Astrocyte (in vitro differentiated cells and primary cell): ENCODE results near the gene UBE2M. TPM values are rescaled to one million over a fixed set of nuclear protein-coding genes. Genes with fewer than 3 reads are reported as not detected.

Experiments used
- DNase-seq: peaks from one replicate; pipeline ENCODE4 v3.0.0-alpha.2; 2010; ENCODE audit warnings: low read depth
- FAIRE-seq: peaks from 2 replicates; lab custom pipeline; 2011; peaks lifted over from hg19 to GRCh38; lab: Jason Lieb, UNC
- H2AFZ ChIP-seq: 2 replicates; pipeline ENCODE4 v1.6.0; 2012; ENCODE audit warnings: low read depth, low read length, inconsistent platforms
- H3K27ac ChIP-seq: 2 replicates; pipeline ENCODE4 v1.5.1; 2011; ENCODE audit warnings: low read depth, low read length, inconsistent platforms
- H3K27me3 ChIP-seq: 2 replicates; pipeline ENCODE4 v1.6.0; 2011; ENCODE audit warnings: low read length, inconsistent platforms; ENCODE audit not compliant: insufficient read depth
- H3K36me3 ChIP-seq: 2 replicates; pipeline ENCODE4 v1.5.1; 2011; ENCODE audit warnings: low read length, inconsistent platforms; ENCODE audit not compliant: insufficient read depth
- H3K4me1 ChIP-seq: 2 replicates; pipeline ENCODE4 v1.5.1; 2011; ENCODE audit warnings: low read length, inconsistent platforms; ENCODE audit not compliant: insufficient read depth
- H3K4me2 ChIP-seq: 2 replicates; pipeline ENCODE4 v1.6.0; 2012; ENCODE audit warnings: low read length, inconsistent platforms
- H3K4me3 ChIP-seq: 2 replicates; pipeline ENCODE4 v1.5.1; 2011; ENCODE audit warnings: low read depth, mild to moderate bottlenecking, low read length, inconsistent platforms; ENCODE audit not compliant: insufficient read depth
- H3K79me2 ChIP-seq: 2 replicates; pipeline ENCODE4 v1.6.0; 2012; ENCODE audit warnings: mild to moderate bottlenecking, low read length, inconsistent platforms; ENCODE audit not compliant: insufficient read depth
- H3K9ac ChIP-seq: 2 replicates; pipeline ENCODE4 v1.6.0; 2012; ENCODE audit warnings: mild to moderate bottlenecking, low read length, inconsistent platforms
- H3K9me3 ChIP-seq: 2 replicates; pipeline ENCODE4 v1.5.1; 2012; ENCODE audit warnings: low read depth, mild to moderate bottlenecking, low read length, inconsistent platforms; ENCODE audit not compliant: insufficient read depth
- H4K20me1 ChIP-seq: 2 replicates; pipeline ENCODE4 v1.6.0; 2012; ENCODE audit warnings: low read length, inconsistent platforms; ENCODE audit not compliant: insufficient read depth
- H3K27ac Mint-ChIP-seq: one replicate; pipeline ENCODE4 v1.8.0; 2021; ENCODE audit warnings: mild to moderate bottlenecking, mixed read lengths; ENCODE audit not compliant: unreplicated experiment
- H3K27me3 Mint-ChIP-seq: one replicate; pipeline ENCODE4 v1.8.0; 2021; ENCODE audit warnings: low read depth, mixed read lengths; ENCODE audit not compliant: unreplicated experiment
- H3K36me3 Mint-ChIP-seq: one replicate; pipeline ENCODE4 v1.8.0; 2021; ENCODE audit warnings: low read depth, mixed read lengths; ENCODE audit not compliant: unreplicated experiment
- H3K4me1 Mint-ChIP-seq: one replicate; pipeline ENCODE4 v1.8.0; 2021; ENCODE audit warnings: low read depth, mixed read lengths; ENCODE audit not compliant: unreplicated experiment
- H3K4me3 Mint-ChIP-seq: one replicate; pipeline ENCODE4 v1.8.0; 2021; ENCODE audit warnings: mild to moderate bottlenecking, moderate library complexity, mixed read lengths; ENCODE audit not compliant: unreplicated experiment
- H3K9me3 Mint-ChIP-seq: one replicate; pipeline ENCODE4 v1.8.0; 2021; ENCODE audit warnings: mild to moderate bottlenecking, mixed read lengths; ENCODE audit not compliant: unreplicated experiment
- EZH2 ChIP-seq: IDR thresholded peaks from 2 replicates; pipeline ENCODE4 v1.6.1; 2012; ENCODE audit warnings: mild to moderate bottlenecking, low read length, inconsistent platforms; ENCODE audit not compliant: insufficient read depth
- total RNA-seq: library from RNA; stranded (reverse); gene quantifications from 2 replicates; pipeline ENCODE4 v1.2.1, GENCODE V29; 2021
- TF ChIP-seq, protein P1 (sequence below): IDR thresholded peaks from 2 replicates; pipeline ENCODE4 v1.5.1; 2011; ENCODE audit warnings: low read depth, mild to moderate bottlenecking, inconsistent platforms, low read length, moderate library complexity; ENCODE audit not compliant: insufficient read depth

The UBE2M gene
- total RNA-seq, 1 donor from 2014 or later, result 113 TPM

DNA sequence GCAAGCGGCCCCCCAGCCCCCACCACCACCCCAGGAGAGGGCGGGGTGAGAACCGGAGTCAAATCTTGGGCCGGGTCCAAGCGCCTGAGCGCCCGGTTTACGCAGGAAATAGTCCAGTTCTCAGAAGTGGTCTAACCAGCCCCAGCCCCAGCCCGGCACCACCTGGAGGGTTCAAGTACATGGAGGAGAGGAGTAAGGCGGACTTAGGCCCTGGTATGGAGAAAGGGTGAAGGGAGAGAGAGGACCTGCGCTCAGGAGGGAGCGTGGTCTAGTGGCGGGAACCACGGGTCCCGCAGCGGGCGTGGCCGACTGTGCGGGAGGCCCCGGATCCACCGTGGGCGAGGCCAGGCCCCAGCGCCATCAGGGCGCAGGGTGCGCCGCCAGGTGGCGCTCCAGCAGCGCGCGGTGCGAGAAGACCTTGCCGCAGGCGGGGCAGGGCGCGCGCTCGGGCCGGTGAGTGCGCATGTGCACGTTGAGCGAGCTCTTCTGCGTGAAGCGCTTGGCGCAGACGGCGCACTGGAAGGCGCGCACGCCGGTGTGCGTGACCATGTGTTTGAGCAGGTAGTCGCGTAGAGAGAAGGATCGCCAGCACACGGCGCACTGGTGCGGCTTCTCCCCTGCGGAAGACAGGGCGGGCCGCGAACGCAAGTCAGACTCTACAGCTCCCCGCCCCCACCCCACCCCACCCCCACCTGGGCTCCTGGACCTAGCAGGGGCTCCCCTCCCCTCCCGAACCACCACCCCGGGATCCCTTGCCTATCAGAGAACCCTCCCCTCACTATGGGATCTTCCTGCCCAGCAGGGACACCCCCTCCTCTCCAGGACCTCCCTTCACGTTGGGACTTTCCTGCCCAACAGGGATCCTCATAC lies 44.5 kb downstream of the UBE2M start:
- Histone ChIP-seq H3K4me2 (peak overlapping the region; percentile 75), H3K27ac (no peak overlapping the region), H3K36me3 (peaks cover 2% of the 10 kb centered on the region), H3K9me3 (no peaks in the 10 kb centered on the region), H3K4me3 (no peak overlapping the region), H3K9ac (no peak overlapping the region), H3K27me3 (no peaks in the 10 kb centered on the region), H4K20me1 (peaks cover 23% of the 10 kb centered on the region), H2AFZ (peak overlapping the region; percentile 77), H3K4me1 (peaks cover 16% of the 10 kb centered on the region), H3K79me2 (peaks cover 44% of the 10 kb centered on the region)
- TF ChIP-seq, protein P1, sequence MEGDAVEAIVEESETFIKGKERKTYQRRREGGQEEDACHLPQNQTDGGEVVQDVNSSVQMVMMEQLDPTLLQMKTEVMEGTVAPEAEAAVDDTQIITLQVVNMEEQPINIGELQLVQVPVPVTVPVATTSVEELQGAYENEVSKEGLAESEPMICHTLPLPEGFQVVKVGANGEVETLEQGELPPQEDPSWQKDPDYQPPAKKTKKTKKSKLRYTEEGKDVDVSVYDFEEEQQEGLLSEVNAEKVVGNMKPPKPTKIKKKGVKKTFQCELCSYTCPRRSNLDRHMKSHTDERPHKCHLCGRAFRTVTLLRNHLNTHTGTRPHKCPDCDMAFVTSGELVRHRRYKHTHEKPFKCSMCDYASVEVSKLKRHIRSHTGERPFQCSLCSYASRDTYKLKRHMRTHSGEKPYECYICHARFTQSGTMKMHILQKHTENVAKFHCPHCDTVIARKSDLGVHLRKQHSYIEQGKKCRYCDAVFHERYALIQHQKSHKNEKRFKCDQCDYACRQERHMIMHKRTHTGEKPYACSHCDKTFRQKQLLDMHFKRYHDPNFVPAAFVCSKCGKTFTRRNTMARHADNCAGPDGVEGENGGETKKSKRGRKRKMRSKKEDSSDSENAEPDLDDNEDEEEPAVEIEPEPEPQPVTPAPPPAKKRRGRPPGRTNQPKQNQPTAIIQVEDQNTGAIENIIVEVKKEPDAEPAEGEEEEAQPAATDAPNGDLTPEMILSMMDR, result peak; percentile 60
- no peak for TF ChIP-seq EZH2
- peaks cover 21% of the 10 kb centered on the region for H3K4me1 Mint-ChIP-seq
- peak; percentile 56 for DNase-seq
- FAIRE-seq, result no peak
- H3K27ac Mint-ChIP-seq, result no peak overlapping the region
- no peaks in the 10 kb centered on the region for H3K27me3 Mint-ChIP-seq
- peak overlapping the region; percentile 75 for H3K4me3 Mint-ChIP-seq
- peaks cover 14% of the 10 kb centered on the region for H3K36me3 Mint-ChIP-seq
- H3K9me3 Mint-ChIP-seq, result no peaks in the 10 kb centered on the region

DNA sequence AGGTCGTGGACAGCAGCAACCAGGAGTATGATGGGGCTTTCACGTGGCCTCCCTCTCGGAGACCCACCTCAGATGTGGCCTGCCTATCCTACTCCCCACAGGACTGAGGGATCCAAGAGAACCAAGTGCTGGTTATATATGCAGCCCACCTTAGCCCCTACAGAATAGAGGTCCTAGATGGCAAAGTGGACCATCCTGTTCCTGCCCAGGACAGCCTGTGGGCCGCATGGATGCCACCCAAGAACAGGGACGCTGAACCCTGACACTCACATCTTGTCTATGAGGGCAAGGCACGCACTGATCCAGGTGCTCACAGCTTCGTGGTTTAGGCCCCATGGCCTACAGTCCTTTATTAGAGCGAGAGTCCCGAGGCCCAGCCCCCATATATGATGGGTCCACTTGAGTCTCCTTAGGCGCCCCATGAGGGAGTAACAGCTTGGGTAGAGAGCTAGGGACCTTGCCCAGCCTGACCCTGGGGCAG lies 45.2 kb downstream of the UBE2M start:
- H3K36me3 ChIP-seq, result peaks cover 2% of the 10 kb centered on the region
- H3K79me2 ChIP-seq, result peaks cover 37% of the 10 kb centered on the region
- no peak overlapping the region for H3K4me3 ChIP-seq
- H3K27ac ChIP-seq, result no peak overlapping the region
- Mint-ChIP-seq H3K27me3 (no peaks in the 10 kb centered on the region), H3K4me3 (no peak overlapping the region), H3K4me1 (peaks cover 18% of the 10 kb centered on the region), H3K36me3 (peaks cover 14% of the 10 kb centered on the region), H3K27ac (no peak overlapping the region), H3K9me3 (no peaks in the 10 kb centered on the region)
- no peak overlapping the region for H2AFZ ChIP-seq
- H3K4me2 ChIP-seq, result no peak overlapping the region
- no peaks in the 10 kb centered on the region for H3K27me3 ChIP-seq
- DNase-seq (no peak), FAIRE-seq (no peak)
- no peaks in the 10 kb centered on the region for H3K9me3 ChIP-seq
- no peak overlapping the region for H3K9ac ChIP-seq
- H3K4me1 ChIP-seq, result peaks cover 10% of the 10 kb centered on the region
- TF ChIP-seq, protein P1, result no peak
- no peak for TF ChIP-seq EZH2
- peaks cover 17% of the 10 kb centered on the region for H4K20me1 ChIP-seq
